ENCODE measurements around the gene EXOC8.

The EXOC8 gene

GRCh38 chr1:231326248-231326647 lies 11.4 kb downstream of the EXOC8 start:
- no peak overlapping the region for H3K4me3 ChIP-seq (ENCODE audit: low read depth, low read length)
- TF ChIP-seq CTCF (IDR thresholded peaks at IDR 0.05; ENCODE audit: low read depth, low read length) = no peak

GRCh38 chr1:231324660-231325059 lies 13.0 kb downstream of the EXOC8 start:
- TF ChIP-seq CTCF (IDR thresholded peaks at IDR 0.05; ENCODE audit: low read depth, low read length) = no peak
- H3K4me3 ChIP-seq (ENCODE audit: low read depth, low read length) = no peak overlapping the region

- no peak for TF ChIP-seq CTCF (IDR thresholded peaks at IDR 0.05; ENCODE audit: low read depth, low read length)
- H3K4me3 ChIP-seq (ENCODE audit: low read depth, low read length) = no peak overlapping the region
These were observed 14.6 kb downstream of the EXOC8 start for GRCh38 chr1:231322880-231323530.

GRCh38 chr1:231319080-231319479 lies 18.6 kb downstream of the EXOC8 start:
- TF ChIP-seq CTCF (IDR thresholded peaks at IDR 0.05; ENCODE audit: low read depth, low read length) = no peak
- no peak overlapping the region for H3K4me3 ChIP-seq (ENCODE audit: low read depth, low read length)

- TF ChIP-seq CTCF (IDR thresholded peaks at IDR 0.05; ENCODE audit: low read depth, low read length) = no peak
- no peak overlapping the region for H3K4me3 ChIP-seq (ENCODE audit: low read depth, low read length)
These were observed 19.1 kb downstream of the EXOC8 start for GRCh38 chr1:231318568-231318967.

- no peak for TF ChIP-seq CTCF (IDR thresholded peaks at IDR 0.05; ENCODE audit: low read depth, low read length)
- H3K4me3 ChIP-seq (ENCODE audit: low read depth, low read length) = no peak overlapping the region
These were observed 19.7 kb downstream of the EXOC8 start for GRCh38 chr1:231318015-231318355.

GRCh38 chr1:231317306-231318014 lies 20.2 kb downstream of the EXOC8 start:
- no peak overlapping the region for H3K4me3 ChIP-seq (ENCODE audit: low read depth, low read length)
- TF ChIP-seq CTCF (IDR thresholded peaks at IDR 0.05; ENCODE audit: low read depth, low read length) = no peak
